Fibroblast of skin of back (primary cell): ENCODE measurements around the gene WDR86.

Experiments used
- DNase-seq: peaks from one replicate; pipeline ENCODE4 v3.0.0-alpha.2; 2013

WDR86 gene

DNA sequence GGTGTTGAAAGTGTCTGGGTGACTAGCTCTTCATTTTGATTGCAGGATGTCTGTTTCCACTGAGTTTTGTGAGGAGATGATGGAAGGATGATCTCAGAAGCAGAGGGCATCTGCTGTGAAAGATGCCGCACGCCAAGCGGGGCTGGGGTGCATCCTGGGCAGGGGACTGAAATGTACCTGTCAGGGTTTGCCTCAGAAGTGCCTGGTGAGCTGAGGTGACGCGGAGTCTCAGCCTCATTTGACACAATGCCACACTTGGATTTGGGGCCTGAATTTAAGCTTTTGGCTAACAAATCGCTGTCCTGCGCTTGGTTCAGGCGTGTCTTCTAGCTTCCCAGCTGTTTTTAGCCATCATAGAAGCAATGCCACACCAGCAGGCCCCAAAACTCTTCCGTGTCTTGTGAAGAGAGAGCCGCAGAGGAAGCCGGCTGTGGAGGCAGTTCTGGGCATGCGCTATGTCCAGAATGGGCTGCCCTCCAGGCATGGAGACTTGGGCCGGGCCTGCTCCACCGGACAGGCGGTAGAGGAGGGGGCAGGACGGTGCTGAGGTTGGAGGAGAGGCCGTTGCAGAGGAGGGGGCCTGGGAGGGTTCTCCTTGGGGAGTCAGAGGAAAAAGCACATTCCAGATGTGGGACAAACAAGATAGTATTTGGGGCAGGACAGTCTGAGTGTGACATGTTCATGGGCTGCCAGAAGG, 31.2 kb downstream of the WDR86 start:
- no peak for DNase-seq

- DNase-seq, result no peak
Measured at GRCh38 chr7:151378011-151378410, 31.8 kb downstream of the WDR86 start.

GRCh38 chr7:151377406-151377805, 32.4 kb downstream of the WDR86 start:
- DNase-seq, result no peak

DNA sequence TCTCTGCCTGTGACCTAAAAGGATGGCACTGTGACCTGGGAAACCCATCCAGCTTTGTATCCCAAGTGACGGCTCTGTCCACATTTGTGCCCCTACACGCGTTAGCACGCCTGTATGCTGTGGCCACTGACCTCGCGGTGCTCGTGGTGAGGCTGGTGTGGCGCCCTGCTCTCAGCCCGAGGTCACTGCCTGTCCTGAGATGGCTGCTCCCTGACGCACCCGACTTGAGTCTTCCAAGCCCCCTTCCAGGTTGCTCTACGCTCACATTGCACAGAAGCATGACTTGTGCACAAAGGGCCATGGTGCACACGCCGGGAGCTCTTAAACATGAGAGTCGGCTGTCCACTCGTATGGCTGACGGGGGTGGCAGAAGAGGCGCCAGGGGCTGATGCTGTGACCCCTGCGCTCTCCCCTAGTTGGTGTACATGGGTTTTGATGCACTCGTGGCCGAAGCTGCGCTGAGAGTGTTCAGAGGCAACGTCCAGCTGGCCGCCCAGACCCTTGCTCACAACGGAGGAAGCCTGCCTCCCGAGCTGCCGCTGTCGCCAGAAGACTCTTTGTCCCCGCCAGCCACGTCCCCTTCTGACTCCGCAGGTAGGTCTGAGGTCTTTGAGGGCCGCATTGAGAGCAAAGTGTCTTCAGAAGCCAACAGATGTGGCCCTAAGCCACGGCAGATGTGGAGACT, 33.5 kb downstream of the WDR86 start:
- DNase-seq, result no peak

DNA sequence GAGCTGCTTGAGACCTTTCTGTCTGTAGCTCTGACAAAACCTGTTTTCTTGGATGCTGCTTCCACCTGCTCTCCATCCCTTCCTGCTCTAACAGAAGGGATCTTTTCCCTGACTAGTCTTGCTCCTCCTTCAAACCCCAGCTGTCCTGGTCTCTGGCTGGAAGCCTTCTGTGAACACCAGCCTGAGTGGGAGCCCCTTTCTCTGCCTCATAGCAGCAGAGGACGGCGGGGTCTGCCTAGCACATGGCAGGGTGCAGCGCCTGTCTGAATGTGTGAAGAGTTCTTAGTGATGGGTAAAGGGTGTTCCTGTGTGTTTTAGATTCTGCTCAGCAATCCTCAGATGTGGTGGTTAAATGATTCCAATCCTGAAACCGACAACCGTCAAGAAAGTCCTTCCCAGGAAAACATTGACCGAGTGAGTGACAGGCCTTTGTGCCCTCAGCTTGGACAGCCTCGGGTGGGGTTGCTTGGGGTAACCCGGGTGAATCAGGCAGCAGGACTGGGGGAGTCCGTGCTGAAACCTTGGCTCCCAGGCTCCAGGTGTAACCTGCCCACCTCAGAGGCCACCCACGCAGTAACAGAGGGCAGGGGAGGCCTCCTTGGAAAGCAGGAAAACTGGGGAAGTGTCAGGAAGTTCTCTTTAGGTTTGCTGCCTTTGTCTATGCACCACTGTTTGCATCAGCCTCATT, 34.2 kb downstream of the WDR86 start:
- no peak for DNase-seq

GRCh38 chr7:151374726-151375125, 35.1 kb downstream of the WDR86 start:
- no peak for DNase-seq

- DNase-seq, result no peak
Measured at GRCh38 chr7:151374139-151374538, 35.7 kb downstream of the WDR86 start.

DNA sequence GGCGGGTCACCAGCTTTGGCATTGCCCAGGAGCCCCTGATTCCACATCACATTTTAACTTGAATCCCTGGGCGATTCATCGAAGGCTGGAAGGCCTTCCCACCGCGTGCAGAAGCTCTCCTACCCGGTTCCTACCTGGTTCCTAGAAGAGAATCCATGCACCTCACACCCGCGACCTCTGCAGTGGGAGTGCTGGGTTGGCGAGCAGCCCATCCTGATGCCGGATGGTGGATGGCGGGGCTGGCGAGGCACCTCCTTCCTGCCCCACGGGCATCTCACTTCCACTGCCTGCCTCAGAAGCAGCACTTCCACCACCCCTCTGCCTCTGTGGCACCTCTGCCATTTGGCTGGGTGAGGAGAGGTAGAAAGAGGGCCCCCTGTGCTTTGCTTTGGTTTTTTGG, 36.2 kb downstream of the WDR86 start:
- DNase-seq, result no peak

- DNase-seq, result no peak
Measured at GRCh38 chr7:151372612-151373265, 37.1 kb downstream of the WDR86 start.

GRCh38 chr7:151371266-151371665, 38.6 kb downstream of the WDR86 start:
- DNase-seq, result no peak

- peak; percentile 68 for DNase-seq
Measured at GRCh38 chr7:151368136-151368571, 41.7 kb downstream of the WDR86 start.

DNA sequence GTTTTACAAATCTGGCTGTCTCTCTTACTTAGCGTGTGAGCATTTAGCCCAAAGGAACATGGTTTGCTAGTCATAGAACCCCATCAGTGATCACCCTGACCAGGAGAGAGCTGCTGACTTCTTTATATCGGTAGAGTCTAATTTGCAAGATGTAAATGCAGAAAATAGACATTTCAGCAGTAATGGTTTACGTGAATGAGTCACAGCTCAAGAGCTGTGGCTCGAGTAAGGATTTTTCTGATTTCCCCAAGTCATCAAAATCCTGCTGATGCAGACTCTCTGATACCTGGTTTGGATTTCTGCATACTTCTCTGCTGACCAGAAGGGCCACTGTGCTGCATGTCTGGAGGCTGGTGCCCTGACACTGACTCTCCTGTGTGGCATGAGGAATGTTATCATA, 42.6 kb downstream of the WDR86 start:
- DNase-seq, result peak; percentile 38

DNA sequence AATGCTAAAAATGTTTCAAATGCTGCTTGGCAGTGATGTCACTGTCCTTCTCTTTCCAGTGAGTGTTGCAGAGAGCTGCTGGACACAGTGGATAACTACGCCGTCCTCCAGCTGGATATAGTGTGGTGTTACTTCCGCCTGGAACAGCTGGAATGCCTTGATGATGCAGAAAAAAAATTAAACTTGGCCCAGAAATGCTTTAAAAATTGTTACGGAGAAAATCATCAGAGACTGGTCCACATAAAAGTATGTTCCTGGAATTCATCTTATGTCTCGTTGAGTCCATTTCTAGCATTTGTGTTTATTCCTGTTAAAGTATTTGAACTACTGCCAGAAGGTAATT, 43.0 kb downstream of the WDR86 start:
- DNase-seq, result peak; percentile 85

GRCh38 chr7:151366166-151366879, 43.5 kb downstream of the WDR86 start:
- peak; percentile 53 for DNase-seq

DNA sequence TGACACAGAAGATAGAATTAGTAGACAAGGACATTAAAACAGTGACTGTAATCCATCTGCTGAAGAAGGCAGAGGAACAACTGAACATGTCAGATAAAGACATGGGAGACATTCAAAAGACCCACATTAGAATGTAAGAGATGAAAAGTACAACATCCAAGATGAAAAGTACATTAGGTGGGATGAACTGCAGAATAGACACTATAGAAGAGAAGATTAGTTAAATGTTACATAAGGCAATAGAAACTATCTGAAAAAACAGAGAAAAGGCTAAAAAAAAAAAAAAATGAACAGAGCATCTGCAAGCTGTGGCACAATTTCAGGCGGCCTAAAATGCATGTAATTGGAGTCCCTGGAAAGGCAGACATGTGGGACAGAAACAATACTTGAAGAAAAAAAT, 46.7 kb downstream of the WDR86 start:
- DNase-seq, result no peak

- no peak for DNase-seq
Measured at GRCh38 chr7:151361193-151361959, 48.5 kb downstream of the WDR86 start.

GRCh38 chr7:151352512-151352911, 57.3 kb downstream of the WDR86 start:
- no peak for DNase-seq

DNA sequence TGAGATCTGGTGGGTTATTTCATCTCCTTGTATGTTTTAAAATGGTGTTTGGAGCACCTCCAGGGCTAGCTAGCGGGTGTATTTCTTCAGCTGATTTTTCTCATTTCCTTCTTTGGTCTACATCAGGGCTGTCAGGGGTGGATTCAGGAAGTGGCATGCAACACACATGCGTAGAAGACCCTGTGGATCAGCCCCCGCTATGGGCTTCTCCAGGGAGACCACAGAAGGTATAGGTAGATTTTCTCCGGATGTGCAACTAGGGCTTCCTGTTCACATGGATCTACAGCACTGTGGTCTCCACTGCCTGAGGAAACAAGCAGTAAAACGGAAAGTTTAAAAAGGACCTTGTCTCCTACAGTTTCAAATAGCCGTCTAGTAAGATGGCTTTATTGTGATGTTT, 57.9 kb downstream of the WDR86 start:
- DNase-seq, result no peak

- DNase-seq, result no peak
Measured at GRCh38 chr7:151351027-151351426, 58.8 kb downstream of the WDR86 start.

DNA sequence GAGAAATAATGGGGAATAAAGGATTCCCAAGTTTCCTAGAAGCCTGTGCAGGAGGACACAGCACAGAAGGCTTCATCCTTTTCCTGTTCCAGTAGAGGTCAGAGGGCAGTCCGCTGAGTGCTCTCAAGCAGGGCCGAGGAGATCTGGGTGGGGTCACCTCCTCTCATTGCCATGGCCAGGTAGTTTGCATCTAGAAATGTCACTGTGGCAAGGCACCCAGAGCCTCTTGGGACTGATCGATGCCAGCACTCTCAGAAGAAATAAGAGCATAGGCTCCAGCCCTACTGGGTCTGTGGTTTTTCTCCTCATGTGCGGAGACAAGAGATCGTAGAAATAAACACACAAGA, 60.4 kb downstream of the WDR86 start:
- no peak for DNase-seq

DNA sequence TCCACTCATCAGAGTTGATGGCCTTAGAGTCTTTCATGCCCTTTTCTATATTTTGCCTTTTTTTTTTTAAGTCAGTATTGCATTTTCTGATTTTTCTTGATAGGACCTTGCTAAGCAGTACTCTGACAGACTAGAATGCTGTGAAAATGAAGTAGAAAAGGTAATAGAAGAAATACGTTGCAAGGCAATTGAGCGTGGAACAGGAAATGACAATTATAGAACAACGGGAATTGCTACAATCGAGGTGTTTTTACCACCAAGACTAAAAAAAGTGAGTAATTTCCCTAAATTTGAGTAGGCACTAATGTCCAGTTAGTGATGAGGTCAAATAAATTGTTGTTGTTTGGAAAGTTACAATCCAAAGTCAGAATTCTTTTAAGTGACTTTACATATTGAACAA, 60.9 kb downstream of the WDR86 start:
- no peak for DNase-seq

DNA sequence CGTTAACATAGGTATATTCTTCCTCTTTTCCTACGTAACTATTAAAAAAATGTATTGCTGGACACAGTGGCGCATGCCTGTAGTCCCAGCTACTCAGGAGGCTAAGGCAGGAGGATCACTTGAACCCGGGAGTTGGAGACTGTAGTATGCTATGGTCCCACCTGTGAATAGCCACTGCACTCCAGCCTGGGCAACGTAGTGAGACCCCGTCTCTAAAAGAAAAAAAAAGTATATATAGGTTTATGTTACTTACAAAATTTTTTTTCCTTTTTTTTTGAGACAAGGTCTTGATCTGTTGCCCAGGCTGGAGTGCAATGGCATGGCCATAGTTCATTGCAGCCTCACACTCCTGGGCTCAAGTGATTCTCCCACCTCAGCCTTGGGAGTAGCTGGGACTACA, 62.6 kb downstream of the WDR86 start:
- DNase-seq, result no peak
